Panc1 (cell line): ENCODE measurements around the gene CD79A.

Source experiments
- POLR2AphosphoS5 ChIP-seq: IDR thresholded peaks from 2 replicates; pipeline ENCODE4 v1.6.1; 2012; ENCODE audit warnings: mild to moderate bottlenecking, low read depth, low read length, moderate library complexity
- SIN3A ChIP-seq: IDR thresholded peaks from 2 replicates; pipeline ENCODE4 v1.6.1; 2012; ENCODE audit warnings: low read depth, mild to moderate bottlenecking, low read length, moderate library complexity, borderline replicate concordance; ENCODE audit not compliant: insufficient read depth
- TF ChIP-seq, protein P1 (sequence below): fragments of 450-650 bp; IDR thresholded peaks from 2 replicates; pipeline ENCODE4 v1.5.1; 2017; ENCODE audit warnings: mild to moderate bottlenecking
- TF ChIP-seq, protein P2 (sequence below), 2 experiments: IDR thresholded peaks; 2 replicates each; pipeline ENCODE4 v1.6.1; 2011 to 2012; ENCODE audit warnings: low read depth in 2 of 2, control low read depth in 1 of 2, low read length in 1 of 2, mild to moderate bottlenecking in 1 of 2, moderate library complexity in 1 of 2; ENCODE audit not compliant: insufficient read depth in 1 of 2

DNA sequence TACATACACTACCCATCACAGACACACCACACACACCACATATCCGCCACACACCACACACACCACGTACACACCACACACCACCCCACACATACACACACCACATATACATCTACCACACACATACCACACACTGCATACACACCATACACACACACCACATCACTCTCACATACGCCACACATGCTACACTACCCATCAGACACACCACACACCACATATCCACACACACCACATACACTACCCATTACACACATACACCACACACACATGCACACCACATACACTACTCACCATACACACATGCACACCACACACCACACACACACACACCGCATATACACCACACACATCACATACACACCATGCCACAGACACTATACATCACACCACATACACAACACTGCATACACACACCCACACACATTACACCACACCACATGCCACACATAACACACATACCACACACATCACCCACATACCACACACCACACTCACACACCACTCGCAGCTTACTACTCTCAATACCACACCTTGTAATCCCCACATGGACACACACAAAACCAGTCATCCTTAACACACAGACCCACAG, 41.7 kb downstream of the CD79A start:
- TF ChIP-seq, protein P1, sequence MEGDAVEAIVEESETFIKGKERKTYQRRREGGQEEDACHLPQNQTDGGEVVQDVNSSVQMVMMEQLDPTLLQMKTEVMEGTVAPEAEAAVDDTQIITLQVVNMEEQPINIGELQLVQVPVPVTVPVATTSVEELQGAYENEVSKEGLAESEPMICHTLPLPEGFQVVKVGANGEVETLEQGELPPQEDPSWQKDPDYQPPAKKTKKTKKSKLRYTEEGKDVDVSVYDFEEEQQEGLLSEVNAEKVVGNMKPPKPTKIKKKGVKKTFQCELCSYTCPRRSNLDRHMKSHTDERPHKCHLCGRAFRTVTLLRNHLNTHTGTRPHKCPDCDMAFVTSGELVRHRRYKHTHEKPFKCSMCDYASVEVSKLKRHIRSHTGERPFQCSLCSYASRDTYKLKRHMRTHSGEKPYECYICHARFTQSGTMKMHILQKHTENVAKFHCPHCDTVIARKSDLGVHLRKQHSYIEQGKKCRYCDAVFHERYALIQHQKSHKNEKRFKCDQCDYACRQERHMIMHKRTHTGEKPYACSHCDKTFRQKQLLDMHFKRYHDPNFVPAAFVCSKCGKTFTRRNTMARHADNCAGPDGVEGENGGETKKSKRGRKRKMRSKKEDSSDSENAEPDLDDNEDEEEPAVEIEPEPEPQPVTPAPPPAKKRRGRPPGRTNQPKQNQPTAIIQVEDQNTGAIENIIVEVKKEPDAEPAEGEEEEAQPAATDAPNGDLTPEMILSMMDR: no peak
- TF ChIP-seq POLR2AphosphoS5 (no peak), SIN3A (no peak)
- TF ChIP-seq, protein P2, sequence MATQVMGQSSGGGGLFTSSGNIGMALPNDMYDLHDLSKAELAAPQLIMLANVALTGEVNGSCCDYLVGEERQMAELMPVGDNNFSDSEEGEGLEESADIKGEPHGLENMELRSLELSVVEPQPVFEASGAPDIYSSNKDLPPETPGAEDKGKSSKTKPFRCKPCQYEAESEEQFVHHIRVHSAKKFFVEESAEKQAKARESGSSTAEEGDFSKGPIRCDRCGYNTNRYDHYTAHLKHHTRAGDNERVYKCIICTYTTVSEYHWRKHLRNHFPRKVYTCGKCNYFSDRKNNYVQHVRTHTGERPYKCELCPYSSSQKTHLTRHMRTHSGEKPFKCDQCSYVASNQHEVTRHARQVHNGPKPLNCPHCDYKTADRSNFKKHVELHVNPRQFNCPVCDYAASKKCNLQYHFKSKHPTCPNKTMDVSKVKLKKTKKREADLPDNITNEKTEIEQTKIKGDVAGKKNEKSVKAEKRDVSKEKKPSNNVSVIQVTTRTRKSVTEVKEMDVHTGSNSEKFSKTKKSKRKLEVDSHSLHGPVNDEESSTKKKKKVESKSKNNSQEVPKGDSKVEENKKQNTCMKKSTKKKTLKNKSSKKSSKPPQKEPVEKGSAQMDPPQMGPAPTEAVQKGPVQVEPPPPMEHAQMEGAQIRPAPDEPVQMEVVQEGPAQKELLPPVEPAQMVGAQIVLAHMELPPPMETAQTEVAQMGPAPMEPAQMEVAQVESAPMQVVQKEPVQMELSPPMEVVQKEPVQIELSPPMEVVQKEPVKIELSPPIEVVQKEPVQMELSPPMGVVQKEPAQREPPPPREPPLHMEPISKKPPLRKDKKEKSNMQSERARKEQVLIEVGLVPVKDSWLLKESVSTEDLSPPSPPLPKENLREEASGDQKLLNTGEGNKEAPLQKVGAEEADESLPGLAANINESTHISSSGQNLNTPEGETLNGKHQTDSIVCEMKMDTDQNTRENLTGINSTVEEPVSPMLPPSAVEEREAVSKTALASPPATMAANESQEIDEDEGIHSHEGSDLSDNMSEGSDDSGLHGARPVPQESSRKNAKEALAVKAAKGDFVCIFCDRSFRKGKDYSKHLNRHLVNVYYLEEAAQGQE (IDR thresholded peaks at IDR 0.05; ENCODE audit: insufficient read depth in 1 of 2, low read depth in 2 of 2, low read length in 1 of 2): no peak
